Measurements from ENCODE around the gene SIAH2.

DNA sequence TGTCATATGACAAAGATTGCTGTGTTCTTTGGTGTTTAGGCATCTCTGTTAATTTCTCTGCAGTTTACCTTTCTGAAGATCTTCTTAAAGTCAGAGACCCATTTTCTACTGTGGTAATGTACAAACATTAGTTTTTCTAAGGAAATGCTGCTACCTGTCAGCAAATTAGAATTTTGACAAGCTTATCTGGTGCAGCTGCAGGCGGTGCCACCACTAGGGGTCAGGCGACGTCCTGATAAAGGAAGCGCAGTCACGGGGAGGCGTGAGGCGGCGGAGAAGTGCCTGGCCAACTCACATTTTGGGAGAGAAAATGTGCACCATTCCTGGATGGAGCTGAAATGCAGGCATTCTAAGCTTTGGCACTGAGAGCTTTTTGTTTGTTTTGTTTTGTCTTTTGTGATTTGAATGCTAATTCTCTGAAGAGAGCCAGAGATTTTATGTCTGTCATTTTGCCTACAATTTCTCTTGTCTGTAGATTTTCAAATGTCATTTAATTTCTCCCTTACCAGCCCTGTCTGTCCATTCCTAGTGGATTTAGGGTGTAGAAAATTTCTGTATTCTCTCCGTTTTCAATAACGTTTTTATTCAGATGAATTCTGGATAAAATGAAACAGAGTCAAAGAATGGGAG, 24.9 kb upstream of the SIAH2 start:
- TF ChIP-seq FOXM1 (IDR thresholded peaks at IDR 0.05; ENCODE audit: borderline replicate concordance) = no peak
- TF ChIP-seq ELF4 (IDR thresholded peaks at IDR 0.05) = no peak
- no peak for TF ChIP-seq SUZ12 (IDR thresholded peaks at IDR 0.05)
- no peak for TF ChIP-seq L3MBTL2 (conservative IDR thresholded peaks at IDR 0.05)
- TF ChIP-seq HDGF (IDR thresholded peaks at IDR 0.05; ENCODE audit: borderline replicate concordance) = no peak
- no peak for TF ChIP-seq TARDBP (IDR thresholded peaks at IDR 0.05)
- TF ChIP-seq BHLHE40 (IDR thresholded peaks at IDR 0.05; ENCODE audit: borderline replicate concordance) = no peak
- no peak for TF ChIP-seq FOXA1 (IDR thresholded peaks at IDR 0.05)
- no peak for TF ChIP-seq PKNOX1 (IDR thresholded peaks at IDR 0.05)
- TF ChIP-seq SP1 (IDR thresholded peaks at IDR 0.05) = no peak
- no peak for TF ChIP-seq FOXK2 (IDR thresholded peaks at IDR 0.05)
- no peak for TF ChIP-seq LEF1 (IDR thresholded peaks at IDR 0.05; ENCODE audit: borderline replicate concordance)
